Measurements from ENCODE around the gene FAM217A. TPM values are rescaled to one million over a fixed set of nuclear protein-coding genes. Genes with fewer than 3 reads are reported as not detected.
"Not testable (repeated sequence)": the region's sequence is repeated elsewhere in the genome, so short reads cannot be mapped to it uniquely, and the experiment has no call there.

The FAM217A gene
- not detected for total RNA-seq

GRCh38 chr6:4078691-4079471, at the start of gene FAM217A:
Gene FAM217A, minus strand, starts transcription at chr6:4079137. Its CDS starts 1,723 bp downstream, at chr6:4077414.
- ChIA-PET POLR2A (no interaction called here), CTCF (no interaction called here)

- ChIA-PET POLR2A (no interaction called here), CTCF (interaction anchor here (1.4 kb wide), 1 partner anchor 9 kb away, joined by 3 read pairs; no protein-coding TSS in a partner anchor)
Observed at GRCh38 chr6:4128072-4128471, 49.1 kb upstream of the FAM217A start.

- ChIA-PET CTCF (no interaction called here), POLR2A (no interaction called here)
Observed at GRCh38 chr6:4125933-4126864, 47.3 kb upstream of the FAM217A start.

- CTCF ChIA-PET = no interaction called here
- POLR2A ChIA-PET = no interaction called here
Observed at GRCh38 chr6:4125500-4125899, 46.6 kb upstream of the FAM217A start.

GRCh38 chr6:4124351-4124750, 45.4 kb upstream of the FAM217A start:
- ChIA-PET CTCF (interaction anchor here (0.5 kb wide), 1 partner anchor 38 kb away, joined by 3 read pairs; no protein-coding TSS in a partner anchor), POLR2A (no interaction called here)

GRCh38 chr6:4115741-4116140, 36.8 kb upstream of the FAM217A start:
- POLR2A ChIA-PET = no interaction called here
- CTCF ChIA-PET = no interaction called here

GRCh38 chr6:4114123-4114522, 35.2 kb upstream of the FAM217A start:
- POLR2A ChIA-PET = no interaction called here
- CTCF ChIA-PET = no interaction called here

- ChIA-PET POLR2A (no interaction called here), CTCF (no interaction called here)
Observed at GRCh38 chr6:4113649-4114048, 34.7 kb upstream of the FAM217A start.

- POLR2A ChIA-PET = no interaction called here
- CTCF ChIA-PET = no interaction called here
Observed at GRCh38 chr6:4112366-4112765, 33.4 kb upstream of the FAM217A start.

- POLR2A ChIA-PET, CTCF ChIA-PET: not testable (repeated sequence)
Observed at GRCh38 chr6:4109363-4109815, 30.5 kb upstream of the FAM217A start.

- ChIA-PET POLR2A (no interaction called here), CTCF (interaction anchor here (0.7 kb wide), 1 partner anchor 132 kb away, joined by 3 read pairs; no protein-coding TSS in a partner anchor)
Observed at GRCh38 chr6:4108561-4109093, 29.7 kb upstream of the FAM217A start.

GRCh38 chr6:4107873-4108272, 28.9 kb upstream of the FAM217A start:
- CTCF ChIA-PET = interaction anchor here (0.7 kb wide), 1 partner anchor 133 kb away, joined by 3 read pairs; no protein-coding TSS in a partner anchor
- POLR2A ChIA-PET = no interaction called here

GRCh38 chr6:4105980-4106536, 27.1 kb upstream of the FAM217A start:
- POLR2A ChIA-PET = no interaction called here

GRCh38 chr6:4103929-4104328, 25.0 kb upstream of the FAM217A start:
- ChIA-PET POLR2A (no interaction called here), CTCF (no interaction called here)

More at GRCh38 chr6:4105980-4106536, 27.1 kb upstream of the FAM217A start:
- CTCF ChIA-PET = no interaction called here

- ChIA-PET CTCF (interaction anchor here (0.7 kb wide), 2 partner anchors 81 to 102 kb away, joined by 3 read pairs; no protein-coding TSS in a partner anchor), POLR2A (no interaction called here)
Observed at GRCh38 chr6:4102687-4103244, 23.8 kb upstream of the FAM217A start.

- ChIA-PET POLR2A (no interaction called here), CTCF (no interaction called here)
Observed at GRCh38 chr6:4101298-4101697, 22.4 kb upstream of the FAM217A start.

GRCh38 chr6:4100655-4101054, 21.7 kb upstream of the FAM217A start:
- POLR2A ChIA-PET = no interaction called here
- CTCF ChIA-PET = no interaction called here

- POLR2A ChIA-PET = no interaction called here
- CTCF ChIA-PET = no interaction called here
Observed at GRCh38 chr6:4093288-4093687, 14.4 kb upstream of the FAM217A start.

GRCh38 chr6:4091941-4092340, 13.0 kb upstream of the FAM217A start:
- CTCF ChIA-PET = no interaction called here

GRCh38 chr6:4090043-4090442, 11.1 kb upstream of the FAM217A start:
- POLR2A ChIA-PET, CTCF ChIA-PET: not testable (repeated sequence)

More at GRCh38 chr6:4091941-4092340, 13.0 kb upstream of the FAM217A start:
- POLR2A ChIA-PET = no interaction called here
